Pancreas (tissue), 10 donors: Measurements from ENCODE around the gene PCDHGA2. TPM values are rescaled to one million over a fixed set of nuclear protein-coding genes. Genes with fewer than 3 reads are reported as not detected.

ENCODE experiments used
- ATAC-seq, 4 donors: fragments of 200-7000 bp; cut with Tn5 transposase; one replicate each; pipeline versions ENCODE4 v1.8.0 to v1.9.1; 2020; ENCODE audit warnings: mild to moderate bottlenecking in 4 of 4, moderate library complexity in 4 of 4
- DNase-seq, 6 donors: peaks; one replicate each; pipeline ENCODE4 v3.0.0-alpha.2; 2020
- FAIRE-seq: peaks from 2 replicates; lab custom pipeline; 2012; peaks lifted over from hg19 to GRCh38; lab: Jason Lieb, UNC
- H3K27ac ChIP-seq, 4 donors: fragments of 200-600 bp; sonication (generic); 1 replicate in 3 of 4; 2 replicates in 1 of 4; pipeline versions ENCODE4 v1.5.0 to v1.8.0; 2020
- H3K27me3 ChIP-seq, 4 donors: fragments of 200-600 bp; one replicate each; pipeline ENCODE4 v1.8.0; 2021
- H3K36me3 ChIP-seq, 3 donors: fragments of 200-600 bp; sonication (generic) in 1 of 3; one replicate each; pipeline versions ENCODE4 v1.5.0 to v1.8.0; 2020 to 2021
- H3K4me1 ChIP-seq, 3 donors: fragments of 200-600 bp; one replicate each; pipeline ENCODE4 v1.8.0; 2021
- H3K4me3 ChIP-seq, 4 donors: fragments of 200-600 bp; sonication (generic) in 2 of 4; one replicate each; pipeline versions ENCODE4 v1.5.0 to v1.8.0; 2020 to 2021
- H3K9me3 ChIP-seq, 4 donors: fragments of 200-600 bp; one replicate each; pipeline ENCODE4 v1.8.0; 2021
- CTCF ChIP-seq, 4 donors: fragments of 200-600 bp; sonication (generic) in 3 of 4; IDR thresholded peaks; one replicate each; pipeline versions ENCODE4 v1.5.0 to v1.8.0; 2021; ENCODE audit warnings: antibody characterized with exemption in 4 of 4
- WGBS, 2 donors: extraction: QIAGEN DNeasy Blood & Tissue Kit; methylation state at CpG; one replicate each; pipeline ENCODE4 v1.1.7; 2013; 5-methylcytosine and 5-hydroxymethylcytosine counted together
- intact Hi-C, 3 donors: fragments of 100-400 bp; cut with DNase I; formaldehyde crosslinking; loops; one replicate each; pipeline versions ENCODE4 v1.11.1 to v1.14.2; 2022
- polyA plus RNA-seq, 2 donors: library from polyadenylated mRNA; stranded (reverse); fragments of 200-250 nt; gene quantifications; one replicate each; pipeline ENCODE4 v1.2.3, GENCODE V29; 2013
- total RNA-seq, 6 donors: library from RNA; stranded (reverse); fragmentation: NEBNext Ultra II Directional in 4 of 6; extraction: Animal tissue kit (Norgen Biotek cat#: 25700) in 4 of 6; gene quantifications; one replicate each; pipeline versions ENCODE4 v1.2.1 to v1.2.4, GENCODE V29; 2021 to 2023
- donor health status: healthy with polysubstance abuse.
- donor health status: DM: no; HTN: no; CAD: no; lungs with moderate emphysema.
- donor health status: DM: no; HTN: no; CAD: no.
- donor health status: control.
- donor health status: control.
- donor health status: Bipolar disorder and iron deficiency.
- donor health status: DM: yes; HTN: yes; CAD: no.
- donor health status: DM: no; HTN: no; CAD: no.
- donor health status: DM: no; HTN: no; CAD: no.
- donor health status: DM: yes; HTN: yes; CAD: no.

The PCDHGA2 gene
- total and polyA plus RNA-seq, 8 donors: 0.46 to 2.1 (median 1.3) TPM

GRCh38 chr5:141319202-141319601 lies 19.4 kb upstream of the PCDHGA2 start:
- intact Hi-C loops: no loop called here
- Histone ChIP-seq H3K4me1 (no peaks in the 10 kb centered on the region), H3K9me3 (peaks cover 0 to 34% (median 10%) of the 10 kb centered on the region in 4 donors), H3K4me3 (no peak overlapping the region), H3K36me3 (peaks cover 0 to 16% (median 0%) of the 10 kb centered on the region in 3 donors), H3K27me3 (no peaks in the 10 kb centered on the region), H3K27ac (no peak overlapping the region)
- FAIRE-seq (no peak), DNase-seq (no peak), ATAC-seq (no peak)
- WGBS, 2 donors: 98 to 99% methylated on average over 6 of the region's 6 CpGs
- TF ChIP-seq CTCF (IDR thresholded peaks at IDR 0.05): no peak

- H3K27me3 ChIP-seq: no peaks in the 10 kb centered on the region
- no peaks in the 10 kb centered on the region for H3K4me1 ChIP-seq
- 70 to 73% methylated on average over 5 of the region's 5 CpGs for WGBS, 2 donors
- no peak for FAIRE-seq
- intact Hi-C loops: no loop called here
- H3K9me3 ChIP-seq: peaks cover 0 to 34% (median 10%) of the 10 kb centered on the region in 4 donors
- H3K4me3 ChIP-seq: peak overlapping the region; percentile 63 to 74 (median 71)
- ATAC-seq: no peak
- DNase-seq: no peak
- TF ChIP-seq CTCF (IDR thresholded peaks at IDR 0.05): no peak
- peak overlapping the region in 2 of 4 donors; percentile 85 to 91 for H3K27ac ChIP-seq
- peaks cover 0 to 16% (median 0%) of the 10 kb centered on the region in 3 donors for H3K36me3 ChIP-seq
Measured at GRCh38 chr5:141319699-141320098, 18.9 kb upstream of the PCDHGA2 start.

GRCh38 chr5:141320225-141321169 lies 18.1 kb upstream of the PCDHGA2 start, which contains the start of gene TAF7:
Gene TAF7, minus strand, starts transcription at chr5:141320784. Its CDS starts 740 bp downstream, at chr5:141320044.
- intact Hi-C loops: no loop called here
- WGBS, 2 donors: 1% methylated on average over 67 of the region's 67 CpGs

GRCh38 chr5:141322261-141322660 lies 16.3 kb upstream of the PCDHGA2 start:
- intact Hi-C loops: no loop called here
- Histone ChIP-seq H3K9me3 (peaks cover 0 to 22% (median 8%) of the 10 kb centered on the region in 4 donors), H3K27ac (no peak overlapping the region), H3K27me3 (no peaks in the 10 kb centered on the region), H3K36me3 (peaks cover 0 to 11% (median 0%) of the 10 kb centered on the region in 3 donors), H3K4me3 (no peak overlapping the region), H3K4me1 (no peaks in the 10 kb centered on the region)
- FAIRE-seq: no peak
- 90 to 95% methylated on average over 3 of the region's 3 CpGs for WGBS, 2 donors
- ATAC-seq: no peak
- DNase-seq: no peak
- TF ChIP-seq CTCF (IDR thresholded peaks at IDR 0.05): no peak

More at GRCh38 chr5:141320225-141321169, 18.1 kb upstream of the PCDHGA2 start, which contains the start of gene TAF7:
- Histone ChIP-seq H3K4me3 (peak within 1 kb of the TSS; percentile 63 to 74 (median 71)), H3K27ac (peak within 1 kb of the TSS; percentile 85 to 94 (median 92)), H3K36me3 (peaks cover 0 to 16% (median 0%) of the 10 kb centered on the region in 3 donors), H3K9me3 (peaks cover 0 to 33% (median 9%) of the 10 kb centered on the region in 4 donors), H3K27me3 (no peaks in the 10 kb centered on the region), H3K4me1 (no peaks in the 10 kb centered on the region)
- TF ChIP-seq CTCF (IDR thresholded peaks at IDR 0.05): peak; percentile 45 to 74 (median 64)
- FAIRE-seq: no peak
- peak; percentile 87 to 97 (median 92) for DNase-seq
- ATAC-seq: peak; percentile 98 to 100 (median 100)
